ENCODE results near the gene CALN1.
"Not testable (repeated sequence)": the region's sequence is repeated elsewhere in the genome, so short reads cannot be mapped to it uniquely, and the experiment has no call there.

CALN1 gene

GRCh38 chr7:72080865-72081510 lies 331.1 kb downstream of the CALN1 start:
- DNase-seq = no peak

GRCh38 chr7:72080341-72080766 lies 331.8 kb downstream of the CALN1 start:
- no peak for DNase-seq

GRCh38 chr7:72078856-72079255 lies 333.3 kb downstream of the CALN1 start:
- no peak for DNase-seq

- DNase-seq = no peak
These were observed 333.8 kb downstream of the CALN1 start for GRCh38 chr7:72078301-72078700.

GRCh38 chr7:72077786-72078185 lies 334.4 kb downstream of the CALN1 start:
- DNase-seq = no peak

- no peak for DNase-seq
These were observed 339.2 kb downstream of the CALN1 start for GRCh38 chr7:72072901-72073300.

- no peak for DNase-seq
These were observed 342.9 kb downstream of the CALN1 start for GRCh38 chr7:72069263-72069662.

- not testable (repeated sequence) for DNase-seq
These were observed 346.4 kb downstream of the CALN1 start for GRCh38 chr7:72065764-72066163.

GRCh38 chr7:72064916-72065315 lies 347.2 kb downstream of the CALN1 start:
- DNase-seq = no peak

- no peak for DNase-seq
These were observed 348.8 kb downstream of the CALN1 start for GRCh38 chr7:72063330-72063729.

- DNase-seq = no peak
These were observed 349.5 kb downstream of the CALN1 start for GRCh38 chr7:72062666-72063065.

- DNase-seq = no peak
These were observed 352.2 kb downstream of the CALN1 start for GRCh38 chr7:72059925-72060324.

- DNase-seq = no peak
These were observed 353.6 kb downstream of the CALN1 start for GRCh38 chr7:72058579-72058978.

GRCh38 chr7:72057796-72058195 lies 354.3 kb downstream of the CALN1 start:
- DNase-seq = no peak

GRCh38 chr7:72057231-72057630 lies 354.9 kb downstream of the CALN1 start:
- no peak for DNase-seq

GRCh38 chr7:72055426-72055825 lies 356.7 kb downstream of the CALN1 start:
- no peak for DNase-seq

- no peak for DNase-seq
These were observed 358.8 kb downstream of the CALN1 start for GRCh38 chr7:72053292-72053691.

GRCh38 chr7:72048420-72048819 lies 363.7 kb downstream of the CALN1 start:
- no peak for DNase-seq

GRCh38 chr7:72042855-72043254 lies 369.3 kb downstream of the CALN1 start:
- DNase-seq = no peak

- DNase-seq = no peak
These were observed 371.5 kb downstream of the CALN1 start for GRCh38 chr7:72040641-72041040.

GRCh38 chr7:72039460-72039859 lies 372.7 kb downstream of the CALN1 start:
- no peak for DNase-seq

- DNase-seq = no peak
These were observed 374.0 kb downstream of the CALN1 start for GRCh38 chr7:72038022-72038732.

GRCh38 chr7:72037516-72037915 lies 374.6 kb downstream of the CALN1 start:
- DNase-seq = no peak

- no peak for DNase-seq
These were observed 376.9 kb downstream of the CALN1 start for GRCh38 chr7:72035266-72035665.

- no peak for DNase-seq
These were observed 379.2 kb downstream of the CALN1 start for GRCh38 chr7:72032934-72033333.

Data from activated CD4-positive, alpha-beta T cell treated with anti-CD3 and anti-CD28 coated beads for 4 hours (primary cell).